Measurements from ENCODE around the gene RHEB. TPM values are rescaled to one million over a fixed set of nuclear protein-coding genes. Genes with fewer than 3 reads are reported as not detected.

RHEB gene
- polyA plus RNA-seq, 1 of the 3 experiments (the other 2 are of a cell fraction) = 87.3 TPM

DNA sequence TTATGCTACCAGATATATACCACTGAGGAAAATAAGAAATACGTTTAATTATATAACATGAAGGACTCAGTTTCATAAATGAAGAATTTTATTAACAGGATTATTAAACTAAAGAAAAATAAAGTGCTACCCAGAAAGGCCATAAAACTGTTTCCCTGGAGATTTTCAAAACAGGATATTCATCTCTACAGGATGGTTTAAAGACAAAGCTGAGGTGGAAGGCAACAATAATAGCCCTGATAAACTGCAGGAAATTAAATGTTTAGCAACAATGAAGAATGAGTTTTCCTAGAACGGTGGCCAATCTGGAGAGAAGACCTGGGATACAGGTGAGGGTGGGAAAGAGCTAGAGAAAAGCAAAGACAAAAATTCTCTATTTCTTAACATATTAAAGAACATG lies 11.9 kb downstream of the RHEB start:
- H3F3A ChIP-seq (replicated peaks; ENCODE audit: insufficient read depth) = peaks cover 12% of the 10 kb centered on the region
- no peak overlapping the region for H3K4me2 ChIP-seq
- H3K4me1 ChIP-seq (ENCODE audit: control insufficient read depth in 1 of 2, insufficient read depth in 2 of 2, low read depth in 1 of 2, low read length in 1 of 2) = peaks cover 13 to 17% of the 10 kb centered on the region in 2 experiments; a peak in 3 of 4 replicates
- no peak overlapping the region for H3K27ac ChIP-seq (ENCODE audit: low read depth in 2 of 2, low read length in 1 of 2)
- ChIA-PET POLR2A (no interaction called here), CTCF (interaction anchor here (0.6 to 3.4 kb wide), 7 partner anchors 10 to 251 kb away, joined by 3 to 9 read pairs (median 5); no protein-coding TSS in a partner anchor)
- H2AFZ ChIP-seq (ENCODE audit: low read depth) = no peak overlapping the region
- WGBS (ENCODE audit: low lambda C conversion rate) = 93% methylated on average over 2 of the region's 2 CpGs
- peaks cover 0 to 5% of the 10 kb centered on the region in 2 experiments for H3K36me3 ChIP-seq (replicated peaks in 1 of 2; ENCODE audit: control insufficient read depth in 1 of 2, insufficient read depth in 2 of 2, low read length in 1 of 2)
- no peaks in the 10 kb centered on the region for H3K27me3 ChIP-seq (ENCODE audit: insufficient read depth)
- TF ChIP-seq, protein P1, sequence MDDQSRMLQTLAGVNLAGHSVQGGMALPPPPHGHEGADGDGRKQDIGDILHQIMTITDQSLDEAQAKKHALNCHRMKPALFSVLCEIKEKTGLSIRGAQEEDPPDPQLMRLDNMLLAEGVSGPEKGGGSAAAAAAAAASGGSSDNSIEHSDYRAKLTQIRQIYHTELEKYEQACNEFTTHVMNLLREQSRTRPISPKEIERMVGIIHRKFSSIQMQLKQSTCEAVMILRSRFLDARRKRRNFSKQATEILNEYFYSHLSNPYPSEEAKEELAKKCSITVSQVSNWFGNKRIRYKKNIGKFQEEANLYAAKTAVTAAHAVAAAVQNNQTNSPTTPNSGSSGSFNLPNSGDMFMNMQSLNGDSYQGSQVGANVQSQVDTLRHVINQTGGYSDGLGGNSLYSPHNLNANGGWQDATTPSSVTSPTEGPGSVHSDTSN (IDR thresholded peaks at IDR 0.05) = no peak
- TF ChIP-seq, protein P2, sequence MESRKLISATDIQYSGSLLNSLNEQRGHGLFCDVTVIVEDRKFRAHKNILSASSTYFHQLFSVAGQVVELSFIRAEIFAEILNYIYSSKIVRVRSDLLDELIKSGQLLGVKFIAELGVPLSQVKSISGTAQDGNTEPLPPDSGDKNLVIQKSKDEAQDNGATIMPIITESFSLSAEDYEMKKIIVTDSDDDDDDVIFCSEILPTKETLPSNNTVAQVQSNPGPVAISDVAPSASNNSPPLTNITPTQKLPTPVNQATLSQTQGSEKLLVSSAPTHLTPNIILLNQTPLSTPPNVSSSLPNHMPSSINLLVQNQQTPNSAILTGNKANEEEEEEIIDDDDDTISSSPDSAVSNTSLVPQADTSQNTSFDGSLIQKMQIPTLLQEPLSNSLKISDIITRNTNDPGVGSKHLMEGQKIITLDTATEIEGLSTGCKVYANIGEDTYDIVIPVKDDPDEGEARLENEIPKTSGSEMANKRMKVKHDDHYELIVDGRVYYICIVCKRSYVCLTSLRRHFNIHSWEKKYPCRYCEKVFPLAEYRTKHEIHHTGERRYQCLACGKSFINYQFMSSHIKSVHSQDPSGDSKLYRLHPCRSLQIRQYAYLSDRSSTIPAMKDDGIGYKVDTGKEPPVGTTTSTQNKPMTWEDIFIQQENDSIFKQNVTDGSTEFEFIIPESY (IDR thresholded peaks at IDR 0.05; ENCODE audit: borderline replicate concordance, low read depth) = no peak
- TF ChIP-seq GATA2 (CRISPR knock-in tag; IDR thresholded peaks at IDR 0.05) (no peak), EP300 (IDR thresholded peaks at IDR 0.05; ENCODE audit: borderline replicate concordance in 1 of 2, low read depth in 1 of 2, low read length in 1 of 2) (no peak), JUND (IDR thresholded peaks at IDR 0.05) (no peak), EZH2phosphoT487 (IDR thresholded peaks at IDR 0.05; ENCODE audit: borderline replicate concordance, low read depth) (no peak), FOXM1 (IDR thresholded peaks at IDR 0.05; ENCODE audit: low read depth) (no peak), MXI1 (IDR thresholded peaks at IDR 0.05; ENCODE audit: low read depth, low read length) (no peak), GABPA (IDR thresholded peaks at IDR 0.05; ENCODE audit: low read depth) (no peak), NRF1 (IDR thresholded peaks at IDR 0.05; ENCODE audit: low read depth, low read length) (no peak), NFIC (IDR thresholded peaks at IDR 0.05; ENCODE audit: borderline replicate concordance) (no peak), RAD21 (IDR thresholded peaks at IDR 0.05; ENCODE audit: low read length) (no peak), YY1 (IDR thresholded peaks at IDR 0.05; ENCODE audit: low read depth) (no peak), FOSL2 (IDR thresholded peaks at IDR 0.05; ENCODE audit: borderline replicate concordance, low read depth) (no peak), MEF2A (IDR thresholded peaks at IDR 0.05; ENCODE audit: borderline replicate concordance, low read depth) (no peak), SIN3A (IDR thresholded peaks at IDR 0.05; ENCODE audit: borderline replicate concordance, low read depth, low read length) (no peak)
- TF ChIP-seq, protein P3, sequence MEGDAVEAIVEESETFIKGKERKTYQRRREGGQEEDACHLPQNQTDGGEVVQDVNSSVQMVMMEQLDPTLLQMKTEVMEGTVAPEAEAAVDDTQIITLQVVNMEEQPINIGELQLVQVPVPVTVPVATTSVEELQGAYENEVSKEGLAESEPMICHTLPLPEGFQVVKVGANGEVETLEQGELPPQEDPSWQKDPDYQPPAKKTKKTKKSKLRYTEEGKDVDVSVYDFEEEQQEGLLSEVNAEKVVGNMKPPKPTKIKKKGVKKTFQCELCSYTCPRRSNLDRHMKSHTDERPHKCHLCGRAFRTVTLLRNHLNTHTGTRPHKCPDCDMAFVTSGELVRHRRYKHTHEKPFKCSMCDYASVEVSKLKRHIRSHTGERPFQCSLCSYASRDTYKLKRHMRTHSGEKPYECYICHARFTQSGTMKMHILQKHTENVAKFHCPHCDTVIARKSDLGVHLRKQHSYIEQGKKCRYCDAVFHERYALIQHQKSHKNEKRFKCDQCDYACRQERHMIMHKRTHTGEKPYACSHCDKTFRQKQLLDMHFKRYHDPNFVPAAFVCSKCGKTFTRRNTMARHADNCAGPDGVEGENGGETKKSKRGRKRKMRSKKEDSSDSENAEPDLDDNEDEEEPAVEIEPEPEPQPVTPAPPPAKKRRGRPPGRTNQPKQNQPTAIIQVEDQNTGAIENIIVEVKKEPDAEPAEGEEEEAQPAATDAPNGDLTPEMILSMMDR (IDR thresholded peaks at IDR 0.05) = no peak
- TF ChIP-seq, protein P4, sequence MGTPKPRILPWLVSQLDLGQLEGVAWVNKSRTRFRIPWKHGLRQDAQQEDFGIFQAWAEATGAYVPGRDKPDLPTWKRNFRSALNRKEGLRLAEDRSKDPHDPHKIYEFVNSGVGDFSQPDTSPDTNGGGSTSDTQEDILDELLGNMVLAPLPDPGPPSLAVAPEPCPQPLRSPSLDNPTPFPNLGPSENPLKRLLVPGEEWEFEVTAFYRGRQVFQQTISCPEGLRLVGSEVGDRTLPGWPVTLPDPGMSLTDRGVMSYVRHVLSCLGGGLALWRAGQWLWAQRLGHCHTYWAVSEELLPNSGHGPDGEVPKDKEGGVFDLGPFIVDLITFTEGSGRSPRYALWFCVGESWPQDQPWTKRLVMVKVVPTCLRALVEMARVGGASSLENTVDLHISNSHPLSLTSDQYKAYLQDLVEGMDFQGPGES (IDR thresholded peaks at IDR 0.05; ENCODE audit: low read depth, low read length) = no peak
- TF ChIP-seq, protein P5, sequence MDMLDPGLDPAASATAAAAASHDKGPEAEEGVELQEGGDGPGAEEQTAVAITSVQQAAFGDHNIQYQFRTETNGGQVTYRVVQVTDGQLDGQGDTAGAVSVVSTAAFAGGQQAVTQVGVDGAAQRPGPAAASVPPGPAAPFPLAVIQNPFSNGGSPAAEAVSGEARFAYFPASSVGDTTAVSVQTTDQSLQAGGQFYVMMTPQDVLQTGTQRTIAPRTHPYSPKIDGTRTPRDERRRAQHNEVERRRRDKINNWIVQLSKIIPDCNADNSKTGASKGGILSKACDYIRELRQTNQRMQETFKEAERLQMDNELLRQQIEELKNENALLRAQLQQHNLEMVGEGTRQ (IDR thresholded peaks at IDR 0.05; ENCODE audit: borderline replicate concordance, low read depth, low read length) = no peak
- no peak overlapping the region for H3K9ac ChIP-seq
- no peak for DNase-seq
- H3K4me3 ChIP-seq (ENCODE audit: low read depth in 2 of 2, low read length in 1 of 2) = no peak overlapping the region
- H3K9me3 ChIP-seq = no peaks in the 10 kb centered on the region
- H3K79me2 ChIP-seq (ENCODE audit: insufficient read depth) = peaks cover 100% of the 10 kb centered on the region
- peaks cover 100% of the 10 kb centered on the region for H4K20me1 ChIP-seq (ENCODE audit: insufficient read depth)
- H3K9me2 ChIP-seq = no peaks in the 10 kb centered on the region
